ENCODE measurements around the gene C8A.

The C8A gene

DNA sequence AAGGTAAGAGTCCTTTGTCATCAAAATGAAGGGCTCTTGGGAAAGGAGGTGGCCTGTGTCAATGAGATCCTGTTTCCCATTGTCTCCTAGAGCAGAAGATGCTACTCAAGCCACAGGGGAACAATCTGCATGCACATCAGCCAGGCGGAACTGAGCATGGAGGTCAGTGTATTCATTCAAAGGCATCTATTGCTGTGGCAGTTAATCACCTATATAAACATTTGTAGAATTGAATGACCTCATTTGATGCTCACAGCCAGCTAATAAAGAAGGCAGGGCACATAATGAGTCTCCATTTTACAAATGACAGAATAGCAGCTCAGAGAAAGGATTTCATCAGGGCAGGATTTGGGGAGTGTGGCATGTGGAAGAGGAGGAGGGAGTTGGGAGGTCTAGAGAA, 29.7 kb upstream of the C8A start:
- no peaks in the 10 kb centered on the region for H3K9me3 ChIP-seq (ENCODE audit: control insufficient read depth, insufficient read depth, low read length)
- no peak overlapping the region for H3K4me3 ChIP-seq (ENCODE audit: low read depth, low read length)
- peaks cover 2% of the 10 kb centered on the region for H3K27me3 ChIP-seq (ENCODE audit: control insufficient read depth, insufficient read depth, low read length)
- no peaks in the 10 kb centered on the region for H3K36me3 ChIP-seq (ENCODE audit: control insufficient read depth, insufficient read depth, low read length)
- peaks cover 8% of the 10 kb centered on the region for H3K4me1 ChIP-seq (ENCODE audit: control insufficient read depth, insufficient read depth, low read length)
- no peak overlapping the region for H3K9ac ChIP-seq (ENCODE audit: low read depth, low read length)

DNA sequence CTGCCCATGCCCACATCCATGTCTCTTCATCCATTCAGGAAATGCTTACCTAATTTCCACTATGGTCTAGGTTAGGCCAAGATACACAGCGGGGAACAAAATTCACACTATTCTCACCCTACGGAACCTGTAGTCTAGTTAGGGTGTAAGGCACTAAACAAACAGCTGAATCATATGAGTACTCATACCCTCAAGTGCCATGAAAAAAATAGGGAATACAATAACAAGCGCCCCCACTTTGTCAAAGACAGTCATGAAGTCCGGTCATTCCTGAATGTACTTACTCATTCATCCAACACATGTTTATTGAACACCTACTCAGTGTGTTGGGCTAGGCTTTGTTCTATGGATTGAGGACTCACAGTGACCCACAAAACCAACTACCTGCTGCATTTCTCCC, 29.2 kb upstream of the C8A start:
- Histone ChIP-seq H3K9ac (ENCODE audit: low read depth, low read length) (no peak overlapping the region), H3K27me3 (ENCODE audit: control insufficient read depth, insufficient read depth, low read length) (peaks cover 2% of the 10 kb centered on the region), H3K4me1 (ENCODE audit: control insufficient read depth, insufficient read depth, low read length) (peaks cover 8% of the 10 kb centered on the region), H3K9me3 (ENCODE audit: control insufficient read depth, insufficient read depth, low read length) (no peaks in the 10 kb centered on the region), H3K36me3 (ENCODE audit: control insufficient read depth, insufficient read depth, low read length) (no peaks in the 10 kb centered on the region), H3K4me3 (ENCODE audit: low read depth, low read length) (no peak overlapping the region)

DNA sequence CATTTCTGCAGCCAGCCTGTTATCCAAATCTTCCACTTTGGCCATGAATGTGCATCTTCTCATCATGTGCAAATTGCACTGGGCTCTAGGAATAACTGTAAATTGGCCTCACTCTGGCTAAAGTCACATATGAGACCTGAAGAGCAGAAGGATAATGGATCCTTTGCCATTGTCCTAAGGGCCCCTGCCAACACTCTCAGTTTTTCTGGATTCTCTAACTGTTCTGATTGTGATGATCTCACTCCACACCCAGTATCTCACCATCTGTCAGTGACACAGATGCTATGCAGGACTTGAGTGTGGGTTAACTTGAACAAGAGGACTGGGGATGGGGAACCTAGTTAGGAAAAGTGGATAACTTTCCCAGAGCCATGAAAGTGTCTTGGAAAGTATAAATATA, 26.9 kb upstream of the C8A start:
- H3K4me3 ChIP-seq (ENCODE audit: low read depth, low read length), result no peak overlapping the region
- no peaks in the 10 kb centered on the region for H3K27me3 ChIP-seq (ENCODE audit: control insufficient read depth, insufficient read depth, low read length)
- H3K9me3 ChIP-seq (ENCODE audit: control insufficient read depth, insufficient read depth, low read length), result no peaks in the 10 kb centered on the region
- no peaks in the 10 kb centered on the region for H3K4me1 ChIP-seq (ENCODE audit: control insufficient read depth, insufficient read depth, low read length)
- H3K9ac ChIP-seq (ENCODE audit: low read depth, low read length), result no peak overlapping the region
- H3K36me3 ChIP-seq (ENCODE audit: control insufficient read depth, insufficient read depth, low read length), result no peaks in the 10 kb centered on the region

DNA sequence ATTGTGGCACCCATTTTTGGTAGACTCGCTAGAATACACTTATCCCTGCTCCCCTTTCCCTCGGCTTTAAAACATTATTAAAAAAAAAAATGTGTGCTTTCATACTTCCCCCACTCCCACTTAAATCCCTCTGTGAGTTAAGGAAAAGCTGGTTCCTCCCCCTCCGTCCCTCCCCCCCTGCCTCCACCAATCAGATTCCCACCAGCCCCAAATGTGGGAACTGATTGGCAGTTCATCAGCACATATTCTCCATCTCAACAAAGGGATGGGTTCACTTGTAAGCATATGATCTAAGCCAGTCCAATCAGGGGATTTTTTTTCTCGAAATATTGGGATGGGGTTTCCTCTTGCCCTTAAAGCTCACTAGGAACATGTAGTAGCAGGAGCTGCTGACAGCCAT, 24.5 kb upstream of the C8A start:
- no peaks in the 10 kb centered on the region for H3K27me3 ChIP-seq (ENCODE audit: control insufficient read depth, insufficient read depth, low read length)
- no peaks in the 10 kb centered on the region for H3K4me1 ChIP-seq (ENCODE audit: control insufficient read depth, insufficient read depth, low read length)
- H3K36me3 ChIP-seq (ENCODE audit: control insufficient read depth, insufficient read depth, low read length), result no peaks in the 10 kb centered on the region
- H3K4me3 ChIP-seq (ENCODE audit: low read depth, low read length), result no peak overlapping the region
- no peak overlapping the region for H3K9ac ChIP-seq (ENCODE audit: low read depth, low read length)
- no peaks in the 10 kb centered on the region for H3K9me3 ChIP-seq (ENCODE audit: control insufficient read depth, insufficient read depth, low read length)

DNA sequence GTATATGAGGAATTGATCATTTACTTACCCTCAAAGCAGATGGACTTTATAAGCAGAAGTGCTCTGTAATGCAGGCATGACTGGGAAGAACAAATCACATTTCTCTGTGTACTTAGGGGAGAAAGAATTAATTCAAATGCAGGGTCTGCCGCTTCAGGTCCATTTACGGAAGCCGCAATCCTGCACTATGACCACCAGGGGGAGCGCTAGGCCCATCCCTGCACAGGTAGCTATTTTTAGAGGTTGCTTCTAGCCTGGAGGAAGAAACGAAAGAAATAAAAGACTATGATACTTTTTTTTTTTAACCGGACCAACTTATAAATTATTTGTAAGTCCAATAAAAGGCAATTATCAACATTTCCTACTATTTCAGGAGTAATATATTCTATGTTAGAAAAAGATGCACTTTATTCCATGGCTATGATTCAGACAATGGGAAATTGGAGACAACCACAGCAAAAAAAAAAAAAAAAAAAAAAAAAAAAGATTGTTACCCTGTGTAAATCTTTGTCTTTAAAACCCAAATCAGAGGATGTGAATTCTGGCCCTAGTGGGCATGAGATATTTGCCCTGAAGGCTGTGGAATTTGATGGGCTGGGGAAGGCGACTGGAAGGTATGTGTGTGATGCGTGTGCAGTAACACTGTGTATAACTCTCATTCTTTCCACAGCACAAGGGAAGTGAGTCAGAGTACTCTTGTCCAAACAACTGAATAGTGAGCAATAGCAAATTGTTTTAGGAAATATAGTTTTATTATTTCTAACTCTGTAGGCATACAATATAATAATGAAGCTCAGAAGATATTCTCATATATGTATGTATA, 22.5 kb upstream of the C8A start:
- no peaks in the 10 kb centered on the region for H3K4me1 ChIP-seq (ENCODE audit: control insufficient read depth, insufficient read depth, low read length)
- H3K9ac ChIP-seq (ENCODE audit: low read depth, low read length), result no peak overlapping the region
- no peak overlapping the region for H3K4me3 ChIP-seq (ENCODE audit: low read depth, low read length)
- no peaks in the 10 kb centered on the region for H3K9me3 ChIP-seq (ENCODE audit: control insufficient read depth, insufficient read depth, low read length)
- H3K36me3 ChIP-seq (ENCODE audit: control insufficient read depth, insufficient read depth, low read length), result no peaks in the 10 kb centered on the region
- H3K27me3 ChIP-seq (ENCODE audit: control insufficient read depth, insufficient read depth, low read length), result no peaks in the 10 kb centered on the region

DNA sequence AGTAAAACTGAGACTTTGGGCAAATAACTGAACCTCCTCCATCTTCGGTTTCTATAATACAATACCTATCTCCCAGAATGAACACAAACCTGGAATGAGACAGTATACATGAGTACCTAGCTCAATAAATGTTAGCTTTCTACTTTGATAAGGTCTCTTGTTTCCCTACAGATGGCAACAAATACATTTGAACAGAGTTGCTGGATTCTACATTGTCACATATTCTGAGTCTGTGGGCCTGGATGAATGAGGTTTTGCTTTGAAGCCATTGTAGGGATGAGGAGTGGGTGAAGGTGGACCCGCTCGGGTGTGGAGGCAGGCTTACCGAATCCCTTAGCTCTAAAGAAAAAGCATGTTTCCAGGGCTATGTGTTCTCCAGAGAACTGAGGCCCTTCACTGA, 21.5 kb upstream of the C8A start:
- no peaks in the 10 kb centered on the region for H3K27me3 ChIP-seq (ENCODE audit: control insufficient read depth, insufficient read depth, low read length)
- H3K9ac ChIP-seq (ENCODE audit: low read depth, low read length), result no peak overlapping the region
- no peaks in the 10 kb centered on the region for H3K36me3 ChIP-seq (ENCODE audit: control insufficient read depth, insufficient read depth, low read length)
- H3K4me3 ChIP-seq (ENCODE audit: low read depth, low read length), result no peak overlapping the region
- no peaks in the 10 kb centered on the region for H3K9me3 ChIP-seq (ENCODE audit: control insufficient read depth, insufficient read depth, low read length)
- H3K4me1 ChIP-seq (ENCODE audit: control insufficient read depth, insufficient read depth, low read length), result no peaks in the 10 kb centered on the region

DNA sequence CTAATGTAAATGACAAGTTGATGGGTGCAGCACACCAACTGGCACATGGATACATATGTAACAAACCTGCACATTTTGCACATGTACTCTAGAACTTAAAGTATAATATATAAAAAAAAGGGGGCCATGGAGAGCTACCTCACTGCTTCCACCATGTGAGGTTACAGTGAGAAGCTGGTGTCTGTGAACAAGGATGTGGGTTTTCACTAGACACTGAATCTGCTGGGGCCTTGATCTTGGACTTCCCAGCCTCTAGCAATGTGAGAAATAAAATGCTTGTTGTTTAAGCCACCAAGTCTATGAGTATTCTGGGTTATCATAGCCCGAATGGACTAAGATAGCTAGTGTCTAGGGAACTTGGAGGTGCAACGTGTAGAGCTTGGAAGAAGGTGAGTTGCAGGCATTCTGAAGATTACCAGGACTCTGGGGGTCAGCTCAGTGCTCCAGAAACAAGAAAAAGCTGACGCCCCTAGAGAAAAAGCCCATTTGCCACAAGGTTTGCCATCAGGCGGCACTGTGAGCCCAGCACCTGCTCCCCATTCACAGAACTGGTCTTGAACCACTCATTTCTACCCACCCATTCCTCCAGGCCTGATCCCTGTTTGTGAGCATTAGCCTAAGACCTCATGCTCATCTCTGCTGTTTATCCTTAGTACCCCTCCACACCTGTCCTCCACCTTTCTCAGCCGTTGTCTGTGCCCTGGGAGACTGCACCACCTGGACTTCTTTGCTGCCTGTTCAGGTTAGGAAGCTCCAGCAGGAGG, 20.3 kb upstream of the C8A start:
- H3K4me3 ChIP-seq (ENCODE audit: low read depth, low read length), result no peak overlapping the region
- no peak overlapping the region for H3K9ac ChIP-seq (ENCODE audit: low read depth, low read length)
- H3K27me3 ChIP-seq (ENCODE audit: control insufficient read depth, insufficient read depth, low read length), result no peaks in the 10 kb centered on the region
- H3K36me3 ChIP-seq (ENCODE audit: control insufficient read depth, insufficient read depth, low read length), result no peaks in the 10 kb centered on the region
- no peaks in the 10 kb centered on the region for H3K9me3 ChIP-seq (ENCODE audit: control insufficient read depth, insufficient read depth, low read length)
- H3K4me1 ChIP-seq (ENCODE audit: control insufficient read depth, insufficient read depth, low read length), result no peaks in the 10 kb centered on the region

DNA sequence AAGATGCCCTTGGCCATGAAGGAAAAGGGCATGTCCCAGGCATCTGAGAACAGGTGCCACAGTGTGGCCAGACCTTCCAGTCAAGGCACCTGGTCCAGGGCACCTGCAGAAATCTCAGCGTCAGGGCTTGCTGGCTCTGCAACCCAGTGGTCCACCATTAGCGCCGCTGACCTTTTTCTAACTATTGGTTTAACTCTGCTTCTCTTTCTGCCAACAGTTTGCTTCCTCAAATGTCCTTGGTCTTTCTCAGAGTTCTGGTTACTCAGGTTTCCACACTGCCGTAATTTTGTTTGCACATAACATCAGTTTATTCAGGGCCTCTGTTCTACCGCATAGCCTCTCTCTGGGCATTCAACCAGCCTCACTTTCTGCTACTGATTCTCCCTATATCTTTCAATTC, 18.9 kb upstream of the C8A start:
- H3K9ac ChIP-seq (ENCODE audit: low read depth, low read length), result no peak overlapping the region
- H3K36me3 ChIP-seq (ENCODE audit: control insufficient read depth, insufficient read depth, low read length), result no peaks in the 10 kb centered on the region
- H3K4me3 ChIP-seq (ENCODE audit: low read depth, low read length), result no peak overlapping the region
- H3K27me3 ChIP-seq (ENCODE audit: control insufficient read depth, insufficient read depth, low read length), result no peaks in the 10 kb centered on the region
- H3K4me1 ChIP-seq (ENCODE audit: control insufficient read depth, insufficient read depth, low read length), result no peaks in the 10 kb centered on the region
- H3K9me3 ChIP-seq (ENCODE audit: control insufficient read depth, insufficient read depth, low read length), result no peaks in the 10 kb centered on the region

DNA sequence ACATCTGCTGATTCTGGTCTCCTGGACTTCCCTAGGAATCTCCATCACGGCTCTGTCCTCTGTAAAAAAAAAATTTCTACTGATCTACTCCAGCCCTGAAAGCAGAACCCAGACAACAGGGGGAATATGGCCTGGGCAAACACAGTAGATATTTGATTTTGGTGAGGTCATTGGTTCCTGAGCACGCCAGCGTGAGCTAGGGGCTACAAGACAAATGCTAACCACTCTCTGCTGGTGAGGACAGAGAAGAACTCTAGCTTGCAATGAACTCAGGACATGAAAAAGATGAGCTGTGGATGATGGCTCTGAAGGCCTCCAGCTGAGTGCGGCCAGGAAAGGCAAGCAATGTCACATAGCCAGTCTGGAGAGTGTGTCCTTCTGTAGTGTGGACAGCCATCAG, 18.2 kb upstream of the C8A start:
- Histone ChIP-seq H3K9me3 (ENCODE audit: control insufficient read depth, insufficient read depth, low read length) (no peaks in the 10 kb centered on the region), H3K4me1 (ENCODE audit: control insufficient read depth, insufficient read depth, low read length) (no peaks in the 10 kb centered on the region), H3K36me3 (ENCODE audit: control insufficient read depth, insufficient read depth, low read length) (no peaks in the 10 kb centered on the region), H3K27me3 (ENCODE audit: control insufficient read depth, insufficient read depth, low read length) (no peaks in the 10 kb centered on the region), H3K9ac (ENCODE audit: low read depth, low read length) (no peak overlapping the region), H3K4me3 (ENCODE audit: low read depth, low read length) (no peak overlapping the region)

DNA sequence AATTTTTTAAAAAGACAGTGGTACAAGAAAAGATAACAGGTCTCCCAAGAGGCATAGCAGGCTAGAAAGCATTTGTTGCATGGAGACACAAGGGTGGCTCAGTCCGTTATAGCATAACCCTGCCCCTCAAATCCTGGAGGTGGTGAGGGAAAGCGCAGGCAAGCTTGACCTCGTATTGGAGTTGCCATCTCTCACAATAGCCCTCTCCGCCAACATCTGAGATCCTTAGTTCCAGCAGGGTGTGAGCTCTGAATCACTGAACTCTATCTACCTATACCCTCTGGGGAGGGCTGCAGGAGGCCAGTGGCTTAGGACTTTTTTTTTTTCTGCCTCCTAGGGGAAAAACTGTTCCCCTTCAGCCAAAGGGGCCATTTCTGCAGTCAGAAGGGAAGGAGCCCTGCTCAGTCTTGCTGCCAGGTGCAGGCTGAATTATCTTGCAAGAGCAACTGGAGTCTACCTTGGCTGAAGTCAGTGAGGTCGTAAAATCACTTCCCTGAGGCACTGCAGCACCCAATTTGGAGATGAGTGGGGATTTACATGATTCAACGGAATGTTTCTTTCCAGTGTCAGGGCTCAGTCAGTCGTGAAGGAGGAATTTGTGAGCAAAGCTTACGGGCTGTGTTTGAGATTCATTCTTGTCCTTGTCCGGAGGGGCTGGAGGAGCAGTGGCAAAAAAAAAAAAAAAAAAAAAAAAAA, 17.2 kb upstream of the C8A start:
- H3K9ac ChIP-seq (ENCODE audit: low read depth, low read length), result no peak overlapping the region
- no peaks in the 10 kb centered on the region for H3K4me1 ChIP-seq (ENCODE audit: control insufficient read depth, insufficient read depth, low read length)
- no peaks in the 10 kb centered on the region for H3K9me3 ChIP-seq (ENCODE audit: control insufficient read depth, insufficient read depth, low read length)
- no peaks in the 10 kb centered on the region for H3K36me3 ChIP-seq (ENCODE audit: control insufficient read depth, insufficient read depth, low read length)
- no peak overlapping the region for H3K4me3 ChIP-seq (ENCODE audit: low read depth, low read length)
- no peaks in the 10 kb centered on the region for H3K27me3 ChIP-seq (ENCODE audit: control insufficient read depth, insufficient read depth, low read length)

DNA sequence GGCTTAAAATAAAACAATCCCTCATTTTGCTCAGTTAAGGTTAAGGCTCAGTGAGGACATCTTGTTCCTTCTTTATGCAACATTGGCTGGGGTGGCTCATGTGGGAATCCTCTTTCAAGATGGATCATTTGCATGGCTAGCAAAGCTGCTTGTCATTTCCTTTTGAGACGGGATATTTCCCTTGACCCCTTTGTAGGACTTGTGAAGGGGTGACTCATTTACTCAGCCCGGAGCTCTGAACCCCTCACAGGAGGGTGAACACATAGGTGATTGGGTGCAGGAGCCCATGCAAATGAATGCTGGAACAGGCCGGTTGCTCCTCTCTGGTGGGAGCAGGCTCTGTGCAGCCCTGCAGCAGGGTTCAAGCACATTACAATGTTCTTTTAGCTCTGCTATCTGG, 15.8 kb upstream of the C8A start:
- Histone ChIP-seq H3K27me3 (ENCODE audit: control insufficient read depth, insufficient read depth, low read length) (no peaks in the 10 kb centered on the region), H3K4me3 (ENCODE audit: low read depth, low read length) (no peak overlapping the region), H3K9me3 (ENCODE audit: control insufficient read depth, insufficient read depth, low read length) (no peaks in the 10 kb centered on the region), H3K9ac (ENCODE audit: low read depth, low read length) (no peak overlapping the region), H3K36me3 (ENCODE audit: control insufficient read depth, insufficient read depth, low read length) (no peaks in the 10 kb centered on the region), H3K4me1 (ENCODE audit: control insufficient read depth, insufficient read depth, low read length) (no peaks in the 10 kb centered on the region)

DNA sequence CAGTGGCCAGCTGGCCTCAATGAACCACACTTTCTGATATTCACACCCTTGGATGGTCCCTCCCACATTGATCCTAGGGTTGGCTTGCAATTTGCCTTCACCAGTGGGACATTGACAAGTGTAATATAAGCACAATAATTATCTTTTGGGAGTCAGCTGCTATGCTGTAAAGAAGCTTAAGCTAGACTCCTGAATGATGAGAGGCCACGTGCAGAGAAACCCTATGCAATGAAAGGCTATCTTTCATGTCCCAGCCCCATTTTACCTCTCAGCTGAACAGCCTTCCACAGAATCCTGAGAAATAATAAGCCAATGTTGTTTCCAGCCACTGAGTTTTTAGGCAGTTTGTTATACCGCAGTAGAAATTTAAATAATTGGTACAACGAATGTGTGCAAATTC, 11.1 kb upstream of the C8A start:
- Histone ChIP-seq H3K9me3 (ENCODE audit: control insufficient read depth, insufficient read depth, low read length) (no peaks in the 10 kb centered on the region), H3K9ac (ENCODE audit: low read depth, low read length) (no peak overlapping the region), H3K36me3 (ENCODE audit: control insufficient read depth, insufficient read depth, low read length) (no peaks in the 10 kb centered on the region), H3K4me3 (ENCODE audit: low read depth, low read length) (no peak overlapping the region), H3K4me1 (ENCODE audit: control insufficient read depth, insufficient read depth, low read length) (no peaks in the 10 kb centered on the region), H3K27me3 (ENCODE audit: control insufficient read depth, insufficient read depth, low read length) (no peaks in the 10 kb centered on the region)

All from iPS-15b (cell line).